Liver (tissue), 9 donors: ENCODE measurements around the gene PPM1G. TPM values are rescaled to one million over a fixed set of nuclear protein-coding genes. Genes with fewer than 3 reads are reported as not detected.

Experiments used
- DNase-seq: peaks from one replicate; pipeline ENCODE4 v3.0.0-alpha.2; 2017; ENCODE audit warnings: low spot score
- H3K27ac ChIP-seq, 2 donors: one replicate each; pipeline ENCODE4 v1.7.0; 2013; ENCODE audit warnings: inconsistent platforms in 2 of 2, low read length in 2 of 2, control low read depth in 1 of 2, low read depth in 1 of 2, mild to moderate bottlenecking in 1 of 2
- H3K27me3 ChIP-seq, 4 donors: one replicate each; pipeline versions ENCODE4 v1.6.1 to v1.7.0; 2013; ENCODE audit warnings: low read length in 3 of 4, inconsistent platforms in 1 of 4, mild to moderate bottlenecking in 1 of 4, moderate library complexity in 1 of 4; ENCODE audit not compliant: control insufficient read depth in 4 of 4, insufficient read depth in 4 of 4
- H3K36me3 ChIP-seq, 4 donors: one replicate each; pipeline versions ENCODE4 v1.6.1 to v1.7.0; 2013; ENCODE audit warnings: low read length in 3 of 4, mild to moderate bottlenecking in 3 of 4, low read depth in 1 of 4, moderate library complexity in 1 of 4; ENCODE audit not compliant: control insufficient read depth in 4 of 4, insufficient read depth in 3 of 4
- H3K4me1 ChIP-seq, 4 donors: one replicate each; pipeline versions ENCODE4 v1.6.1 to v1.7.0; 2013; ENCODE audit warnings: low read length in 3 of 4, mild to moderate bottlenecking in 3 of 4, moderate library complexity in 1 of 4; ENCODE audit not compliant: control insufficient read depth in 4 of 4, insufficient read depth in 4 of 4
- H3K4me3 ChIP-seq, 3 donors: one replicate each; pipeline versions ENCODE4 v1.6.1 to v1.7.0; 2013; ENCODE audit warnings: low read length in 3 of 3, control low read depth in 1 of 3, low read depth in 1 of 3, mild to moderate bottlenecking in 1 of 3
- H3K9ac ChIP-seq, 2 donors: one replicate each; pipeline ENCODE4 v1.7.0; 2013; ENCODE audit warnings: low read length in 2 of 2, mild to moderate bottlenecking in 2 of 2, moderate library complexity in 2 of 2, control low read depth in 1 of 2, low read depth in 1 of 2
- H3K9me3 ChIP-seq, 4 donors: one replicate each; pipeline versions ENCODE4 v1.6.1 to v1.7.0; 2013; ENCODE audit warnings: low read length in 3 of 4; ENCODE audit not compliant: control insufficient read depth in 4 of 4
- EGR1 ChIP-seq, 2 donors: IDR thresholded peaks; 2 replicates each; pipeline ENCODE4 v1.6.1; 2016 to 2018; ENCODE audit warnings: antibody characterized with exemption in 2 of 2, low read depth in 2 of 2
- FOXA1 ChIP-seq: IDR thresholded peaks from 2 replicates; pipeline ENCODE4 v1.6.1; 2016; ENCODE audit warnings: antibody characterized with exemption
- FOXA2 ChIP-seq: IDR thresholded peaks from 2 replicates; pipeline ENCODE4 v1.6.1; 2016; ENCODE audit warnings: antibody characterized with exemption
- GABPA ChIP-seq, 2 donors: IDR thresholded peaks in 1 of 2; conservative IDR thresholded peaks in 1 of 2; 2 replicates each; pipeline ENCODE4 v1.6.1; 2016; ENCODE audit warnings: antibody characterized with exemption in 2 of 2, mild to moderate bottlenecking in 1 of 2, moderate library complexity in 1 of 2
- HNF4A ChIP-seq, 2 donors: conservative IDR thresholded peaks; 2 replicates each; pipeline ENCODE4 v1.6.1; 2016; ENCODE audit warnings: antibody characterized with exemption in 2 of 2, mild to moderate bottlenecking in 2 of 2
- HNF4G ChIP-seq: IDR thresholded peaks from 2 replicates; pipeline ENCODE4 v1.6.1; 2016; ENCODE audit warnings: antibody characterized with exemption
- JUND ChIP-seq, 2 donors: IDR thresholded peaks; 2 replicates each; pipeline ENCODE4 v1.6.1; 2016; ENCODE audit warnings: antibody characterized with exemption in 2 of 2
- NR2F2 ChIP-seq: IDR thresholded peaks from 2 replicates; pipeline ENCODE4 v1.6.1; 2016; ENCODE audit warnings: antibody characterized with exemption
- RAD21 ChIP-seq, 2 donors: IDR thresholded peaks; 2 replicates each; pipeline ENCODE4 v1.6.1; 2016; ENCODE audit warnings: antibody characterized with exemption in 2 of 2, mild to moderate bottlenecking in 2 of 2
- REST ChIP-seq: IDR thresholded peaks from 2 replicates; pipeline ENCODE4 v1.6.1; 2016; ENCODE audit warnings: antibody characterized with exemption, mild to moderate bottlenecking
- RXRA ChIP-seq, 2 donors: IDR thresholded peaks; 2 replicates each; pipeline ENCODE4 v1.6.1; 2017 to 2018; ENCODE audit warnings: antibody characterized with exemption in 2 of 2, mild to moderate bottlenecking in 1 of 2
- SP1 ChIP-seq: IDR thresholded peaks from 2 replicates; pipeline ENCODE4 v1.6.1; 2018; ENCODE audit warnings: antibody characterized with exemption, mild to moderate bottlenecking
- TAF1 ChIP-seq: conservative IDR thresholded peaks from 2 replicates; pipeline ENCODE4 v1.6.1; 2016; ENCODE audit warnings: antibody characterized with exemption, mild to moderate bottlenecking
- YY1 ChIP-seq: IDR thresholded peaks from 2 replicates; pipeline ENCODE4 v1.6.1; 2016; ENCODE audit warnings: antibody characterized with exemption, mild to moderate bottlenecking
- ZBTB33 ChIP-seq: IDR thresholded peaks from 2 replicates; pipeline ENCODE4 v1.6.1; 2016; ENCODE audit warnings: antibody characterized with exemption
- WGBS: extraction: QIAGEN DNeasy Blood & Tissue Kit; methylation state at CpG from one replicate; pipeline ENCODE4 v1.1.7; 2013; 5-methylcytosine and 5-hydroxymethylcytosine counted together
- polyA plus RNA-seq, 2 donors: library from polyadenylated mRNA; stranded (reverse) in 1 of 2; unstranded in 1 of 2; fragments of 200-250 nt in 1 of 2; fragments of >200 nt in 1 of 2; fragmentation: Nextera tagmentation in 1 of 2; extraction: Ambion mirVana in 1 of 2; gene quantifications; one replicate each; pipeline versions ENCODE4 v1.2.1 to v1.2.3, GENCODE V29; 2013 to 2015
- total RNA-seq, 2 donors: library from RNA; depleted of rRNA; stranded (reverse); fragments of >200 nt; gene quantifications; one replicate each; pipeline ENCODE4 v1.2.3, GENCODE V29; 2014
- TF ChIP-seq, protein P1 (sequence below): IDR thresholded peaks from 2 replicates; pipeline ENCODE4 v1.6.1; 2016; ENCODE audit warnings: antibody characterized with exemption
- TF ChIP-seq, protein P2 (sequence below): IDR thresholded peaks from 2 replicates; pipeline ENCODE4 v1.6.1; 2016; ENCODE audit warnings: antibody characterized with exemption
- TF ChIP-seq, protein P3 (sequence below): fragments of 150-350 bp; IDR thresholded peaks from 2 replicates; pipeline ENCODE4 v1.5.1; 2017; ENCODE audit warnings: improper control_type of control experiment, low read depth, low read length; ENCODE audit not compliant: missing input control
- donor health status: healthy.
- donor health status: healthy.
- donor health status: healthy.
- donor health status: healthy.
- donor health status: healthy.

PPM1G gene
- total and polyA plus RNA-seq, 4 donors, result 26.4 to 45.5 (median 33.1) TPM

DNA sequence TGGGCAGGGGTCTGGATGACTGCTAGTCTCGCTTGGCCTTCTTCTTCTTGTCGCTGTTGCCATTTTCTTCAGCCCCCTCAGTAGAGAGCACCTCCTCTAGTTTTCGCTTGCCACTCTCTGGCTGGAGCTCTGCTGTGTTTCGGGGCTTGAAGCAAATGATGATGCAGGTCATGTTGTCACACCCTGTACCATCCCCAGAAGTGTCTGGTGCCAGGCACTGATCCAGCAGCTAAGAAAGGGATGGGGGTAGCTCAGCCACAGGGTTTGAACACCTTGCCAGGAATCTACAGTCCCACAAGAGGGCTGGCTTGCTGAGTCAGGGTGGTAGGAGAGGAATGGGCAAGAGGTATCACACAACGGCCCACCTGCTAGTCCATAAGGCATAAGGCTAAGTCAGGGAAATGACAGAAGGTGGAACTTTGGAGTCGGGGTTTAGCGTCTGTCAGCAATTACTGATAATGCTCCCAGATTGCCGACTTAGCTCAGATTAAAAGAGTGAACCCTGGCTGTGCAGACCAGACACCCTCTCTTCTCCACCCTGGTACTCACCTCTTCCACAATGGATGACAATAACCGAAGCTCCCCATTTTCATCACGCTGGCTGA lies 27.7 kb downstream of the PPM1G start (continued):
- TF ChIP-seq ZBTB33 (no peak), RXRA (IDR thresholded peaks at IDR 0.05) (no peak), FOXA2 (no peak)
- TF ChIP-seq, protein P1, sequence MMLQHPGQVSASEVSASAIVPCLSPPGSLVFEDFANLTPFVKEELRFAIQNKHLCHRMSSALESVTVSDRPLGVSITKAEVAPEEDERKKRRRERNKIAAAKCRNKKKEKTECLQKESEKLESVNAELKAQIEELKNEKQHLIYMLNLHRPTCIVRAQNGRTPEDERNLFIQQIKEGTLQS, result no peak

- Histone ChIP-seq H3K9me3 (no peaks in the 10 kb centered on the region), H3K36me3 (peaks cover 6 to 52% (median 28%) of the 10 kb centered on the region in 4 donors), H3K4me3 (peak within 1 kb of the TSS; percentile 70 to 86 (median 75)), H3K27me3 (no peaks in the 10 kb centered on the region), H3K4me1 (peaks cover 7 to 49% (median 43%) of the 10 kb centered on the region in 4 donors), H3K27ac (peak within 1 kb of the TSS; percentile 94 to 97), H3K9ac (peak within 1 kb of the TSS; percentile 61 to 99)
- peak; percentile 88 for DNase-seq
- no peak for TF ChIP-seq HNF4A (conservative IDR thresholded peaks at IDR 0.05)
- no peak for TF ChIP-seq TAF1
- TF ChIP-seq, protein P2, sequence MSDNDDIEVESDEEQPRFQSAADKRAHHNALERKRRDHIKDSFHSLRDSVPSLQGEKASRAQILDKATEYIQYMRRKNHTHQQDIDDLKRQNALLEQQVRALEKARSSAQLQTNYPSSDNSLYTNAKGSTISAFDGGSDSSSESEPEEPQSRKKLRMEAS, result no peak
- no peak for TF ChIP-seq NR2F2
- peak; percentile 74 to 93 for TF ChIP-seq GABPA (IDR thresholded peaks at IDR 0.05 in 1 of 2, conservative IDR thresholded peaks at IDR 0.05 in 1 of 2)
- peak; percentile 80 for TF ChIP-seq YY1
- TF ChIP-seq, protein P3, sequence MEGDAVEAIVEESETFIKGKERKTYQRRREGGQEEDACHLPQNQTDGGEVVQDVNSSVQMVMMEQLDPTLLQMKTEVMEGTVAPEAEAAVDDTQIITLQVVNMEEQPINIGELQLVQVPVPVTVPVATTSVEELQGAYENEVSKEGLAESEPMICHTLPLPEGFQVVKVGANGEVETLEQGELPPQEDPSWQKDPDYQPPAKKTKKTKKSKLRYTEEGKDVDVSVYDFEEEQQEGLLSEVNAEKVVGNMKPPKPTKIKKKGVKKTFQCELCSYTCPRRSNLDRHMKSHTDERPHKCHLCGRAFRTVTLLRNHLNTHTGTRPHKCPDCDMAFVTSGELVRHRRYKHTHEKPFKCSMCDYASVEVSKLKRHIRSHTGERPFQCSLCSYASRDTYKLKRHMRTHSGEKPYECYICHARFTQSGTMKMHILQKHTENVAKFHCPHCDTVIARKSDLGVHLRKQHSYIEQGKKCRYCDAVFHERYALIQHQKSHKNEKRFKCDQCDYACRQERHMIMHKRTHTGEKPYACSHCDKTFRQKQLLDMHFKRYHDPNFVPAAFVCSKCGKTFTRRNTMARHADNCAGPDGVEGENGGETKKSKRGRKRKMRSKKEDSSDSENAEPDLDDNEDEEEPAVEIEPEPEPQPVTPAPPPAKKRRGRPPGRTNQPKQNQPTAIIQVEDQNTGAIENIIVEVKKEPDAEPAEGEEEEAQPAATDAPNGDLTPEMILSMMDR, result no peak
- TF ChIP-seq FOXA1, result no peak
- TF ChIP-seq EGR1 (IDR thresholded peaks at IDR 0.05; ENCODE audit: low read depth in 2 of 2), result peak in 1 of 2 donors; percentile 23
- TF ChIP-seq RAD21 (IDR thresholded peaks at IDR 0.05), result peak in 1 of 2 donors; percentile 21
- no peak for TF ChIP-seq RXRA (IDR thresholded peaks at IDR 0.05)
- TF ChIP-seq, protein P1, result no peak
- peak; percentile 66 for TF ChIP-seq SP1
- TF ChIP-seq ZBTB33, result no peak
- TF ChIP-seq HNF4G, result no peak
- TF ChIP-seq FOXA2, result no peak
- no peak for TF ChIP-seq JUND (IDR thresholded peaks at IDR 0.05)
- peak; percentile 56 for TF ChIP-seq REST
- WGBS, result 17% methylated on average over 67 of the region's 67 CpGs
Measured at GRCh38 chr2:27380626-27381545, 28.5 kb downstream of the PPM1G start, which contains the start of gene ZNF513. Gene ZNF513 (minus strand): TSS chr2:27380734. CDS start chr2:27380526, 208 bp downstream.
